ENCODE measurements around the gene CWF19L2.

The CWF19L2 gene

DNA sequence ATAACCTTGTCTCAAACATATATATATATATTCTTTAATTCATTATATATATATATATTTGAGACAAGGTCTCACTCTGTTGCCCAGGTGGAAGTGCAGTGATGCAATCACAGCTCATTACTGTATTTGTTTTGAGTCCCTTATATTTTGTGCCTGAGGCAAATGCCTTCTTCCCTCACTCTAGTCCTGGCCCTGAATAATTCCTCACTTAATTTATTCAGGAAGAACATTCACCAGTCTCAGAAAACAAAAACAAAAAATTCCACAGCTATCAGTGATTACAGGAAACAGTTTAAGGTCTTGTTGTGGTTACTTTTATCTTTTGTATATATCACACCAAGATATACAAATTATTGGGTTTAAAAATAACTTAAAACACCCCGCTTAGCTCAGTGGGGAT is 155.7 kb downstream of the CWF19L2 start:
- no peak for DNase-seq (ENCODE audit: low read depth, low spot score)

DNA sequence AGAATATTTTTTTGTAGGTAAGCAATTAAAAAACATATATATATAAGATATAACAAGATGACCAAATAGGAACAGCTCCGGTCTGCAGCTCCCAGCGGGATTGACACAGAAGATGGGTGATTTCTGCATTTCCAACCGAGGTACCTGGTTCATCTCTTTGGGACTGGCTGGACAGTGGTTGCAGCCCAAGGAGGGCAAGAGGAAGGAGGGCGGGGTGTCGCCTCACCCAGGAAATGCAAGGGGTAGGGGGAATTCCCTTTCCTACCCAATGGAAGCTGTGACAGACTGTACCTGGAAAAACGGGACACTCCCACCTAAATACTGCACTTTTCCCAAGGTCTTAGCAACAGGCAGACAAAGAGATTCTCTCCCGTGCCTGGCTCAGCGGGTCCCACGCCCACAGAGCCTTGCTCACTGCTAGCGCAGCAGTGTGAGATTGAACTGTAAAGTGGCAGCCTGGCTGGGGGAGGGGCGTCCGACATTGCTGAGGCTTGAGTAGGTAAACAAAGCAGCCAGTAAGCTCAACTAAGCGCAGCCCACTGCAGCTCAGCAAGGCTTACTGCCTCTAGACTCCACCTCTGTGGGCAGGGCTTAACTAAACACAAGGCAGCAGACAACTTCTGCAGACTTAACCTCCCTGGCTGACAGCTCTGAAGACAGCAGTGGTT is 163.8 kb downstream of the CWF19L2 start:
- no peak for DNase-seq (ENCODE audit: low read depth, low spot score)

DNA sequence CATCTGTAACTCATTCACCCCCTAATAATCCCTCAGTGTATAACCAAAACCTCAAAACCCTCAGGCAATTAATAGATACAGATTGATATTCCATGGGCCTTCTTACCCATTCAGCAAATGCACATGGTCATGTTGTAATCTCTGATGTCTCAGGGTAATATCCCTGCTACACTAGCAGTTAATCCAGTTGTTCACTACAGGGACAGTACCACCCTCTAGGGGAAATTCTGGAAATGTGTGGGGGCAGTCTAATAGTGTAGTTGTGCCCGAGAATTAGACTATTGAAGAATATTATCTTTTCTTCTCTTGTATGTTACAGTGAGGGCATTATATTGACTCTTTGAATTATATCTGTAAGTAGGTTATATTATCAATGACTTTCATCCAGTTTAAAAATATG is 175.4 kb downstream of the CWF19L2 start:
- DNase-seq (ENCODE audit: low read depth, low spot score) = no peak

All from smooth muscle cell of the brain vasculature (primary cell).